GM13977 (cell line): Measurements from ENCODE around the gene CNFN.

Experiments used
- DNase-seq: peaks from one replicate; pipeline ENCODE4 v3.0.0; 2012; ENCODE audit warnings: low spot score
- CTCF ChIP-seq: IDR thresholded peaks from 2 replicates; pipeline ENCODE4 v1.5.1; 2012; ENCODE audit warnings: mild to moderate bottlenecking, control low read depth; ENCODE audit not compliant: insufficient read depth; ENCODE audit errors: extremely low read depth, missing control alignments
- in situ Hi-C: fragments of 300-500 bp; cut with MboI; formaldehyde crosslinking; loops from one replicate; pipeline ENCODE4 v1.12.0; 2022; ENCODE audit warnings: low sequenced_read_pairs, low pct_unique_long_range_greater_than_20kb, mixed read lengths, inconsistent platforms; ENCODE audit not compliant: unreplicated experiment

CNFN gene

GRCh38 chr19:42378225-42379215 lies 11.6 kb downstream of the CNFN start:
- TF ChIP-seq CTCF = no peak
- in situ Hi-C loops = no loop called here
- no peak for DNase-seq

GRCh38 chr19:42376177-42376555 lies 13.9 kb downstream of the CNFN start:
- no peak for TF ChIP-seq CTCF
- DNase-seq = no peak
- in situ Hi-C loops = no loop called here

DNA sequence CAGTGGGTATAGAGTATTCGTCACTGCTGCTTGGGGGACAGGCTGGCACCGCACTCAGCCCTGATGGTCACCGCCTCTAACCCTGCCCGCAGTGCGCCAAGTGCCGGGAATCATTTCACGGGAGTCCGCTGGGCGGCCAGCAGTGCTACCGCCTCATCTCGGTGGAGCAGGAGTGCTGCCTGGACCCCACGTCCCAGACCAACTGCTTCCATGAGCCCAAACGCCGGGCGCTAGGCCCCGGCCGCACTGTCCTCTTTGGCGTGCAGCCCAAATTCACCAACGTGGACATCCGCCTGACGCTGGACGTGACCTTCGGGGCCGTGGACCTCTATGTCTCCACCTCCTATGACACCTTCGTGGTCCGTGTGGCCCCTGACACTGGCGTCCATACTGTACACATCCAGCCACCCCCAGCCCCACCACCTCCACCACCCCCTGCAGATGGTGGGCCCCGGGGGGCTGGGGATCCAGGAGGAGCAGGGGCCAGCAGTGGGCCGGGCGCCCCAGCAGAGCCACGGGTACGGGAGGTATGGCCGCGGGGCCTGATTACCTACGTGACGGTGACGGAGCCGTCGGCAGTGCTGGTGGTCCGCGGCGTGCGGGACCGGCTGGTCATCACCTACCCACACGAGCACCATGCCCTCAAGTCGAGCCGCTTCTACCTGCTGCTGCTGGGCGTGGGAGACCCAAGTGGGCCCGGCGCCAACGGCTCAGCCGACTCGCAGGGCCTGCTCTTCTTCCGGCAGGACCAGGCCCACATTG lies 14.5 kb downstream of the CNFN start:
- no peak for TF ChIP-seq CTCF
- no peak for DNase-seq
- in situ Hi-C loops = no loop called here

DNA sequence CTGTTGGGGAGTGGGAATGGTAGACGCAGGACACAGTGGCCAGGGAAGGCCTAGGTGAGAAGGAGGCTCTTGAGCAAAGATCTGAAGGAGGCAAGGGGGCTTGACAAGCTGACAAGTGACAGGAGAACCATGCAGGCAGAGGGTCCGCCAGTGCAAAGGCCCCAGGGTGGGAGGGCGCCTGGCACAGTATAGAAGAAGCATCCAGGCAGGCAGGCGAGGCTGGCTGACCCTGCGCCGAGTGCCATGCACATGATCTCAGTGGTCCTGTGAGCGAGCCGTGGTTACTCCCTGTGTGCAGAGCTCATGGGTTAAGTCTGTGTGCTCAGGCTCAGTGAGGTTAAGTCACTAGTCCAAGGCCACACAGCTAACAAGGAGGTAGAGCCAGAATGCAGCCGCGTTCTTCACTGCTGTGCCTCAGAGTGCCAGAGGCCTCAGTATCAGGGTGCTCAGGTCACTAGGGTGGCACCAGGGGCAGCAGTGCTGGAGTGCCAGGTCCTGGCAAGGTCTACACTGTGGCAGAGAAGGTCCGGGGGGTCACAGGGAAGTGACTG lies 15.2 kb downstream of the CNFN start:
- in situ Hi-C loops = no loop called here
- TF ChIP-seq CTCF = no peak

DNA sequence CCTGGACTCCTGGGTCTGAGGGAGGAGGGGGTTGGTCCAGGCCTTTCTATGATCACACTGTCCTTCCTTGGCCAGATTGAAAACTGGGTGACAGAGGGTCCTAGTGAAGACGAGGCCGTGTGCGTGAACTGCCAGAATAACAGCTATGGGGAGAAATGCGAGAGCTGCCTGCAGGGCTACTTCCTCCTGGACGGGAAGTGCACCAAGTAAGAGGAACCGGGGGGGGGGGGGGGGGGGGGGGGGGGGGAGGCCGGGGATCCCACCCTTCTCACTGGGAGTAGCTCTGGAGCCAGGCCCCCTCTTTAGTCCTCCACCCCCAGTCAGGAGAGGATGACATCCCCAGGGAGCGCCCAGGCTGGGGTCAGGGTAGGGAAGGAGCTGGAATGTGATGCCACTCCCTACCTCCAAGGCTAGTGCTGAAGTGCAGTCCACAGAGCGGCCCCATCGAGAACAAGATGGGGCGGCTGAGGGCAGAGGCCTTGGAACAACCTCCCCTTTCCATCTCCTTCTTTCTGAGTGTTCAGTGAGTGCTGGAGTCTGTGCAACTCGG lies 19.4 kb downstream of the CNFN start:
- in situ Hi-C loops = no loop called here
- TF ChIP-seq CTCF = no peak
- no peak for DNase-seq

More for the DNA sequence above, 15.2 kb downstream of the CNFN start:
- DNase-seq = no peak

- no peak for DNase-seq
- TF ChIP-seq CTCF = no peak
- in situ Hi-C loops = no loop called here
Observed at GRCh38 chr19:42370068-42370520, 20.0 kb downstream of the CNFN start.
